ENCODE results near the gene CRELD1. TPM values are rescaled to one million over a fixed set of nuclear protein-coding genes. Genes with fewer than 3 reads are reported as not detected.
A peak's percentile ranks its signal among the peaks of the same experiment; 100 is the strongest.

The CRELD1 gene
- polyA plus RNA-seq, 1 experiment: 29.5 TPM

GRCh38 chr3:9915254-9916141 is 18.1 kb upstream of the CRELD1 start:
- Histone ChIP-seq H3K27me3 (ENCODE audit: control insufficient read depth, insufficient read depth, low read length) (no peaks in the 10 kb centered on the region), H3K9me3 (ENCODE audit: control insufficient read depth, insufficient read depth, low read length) (no peaks in the 10 kb centered on the region; the same call in 1 of the 2 replicates), H3K27ac (ENCODE audit: low read depth, low read length) (peak overlapping the region; percentile 57), H3K4me3 (ENCODE audit: low read depth, low read length) (peak overlapping the region; percentile 60)
- no peak for DNase-seq (ENCODE audit: low read depth, low spot score)
- CTCF ChIA-PET: interaction anchor here (0.6 to 2.6 kb wide), 5 partner anchors 16 to 68 kb away, joined by 3 to 17 read pairs (median 3); no protein-coding TSS in a partner anchor
- peak; percentile 46 for TF ChIP-seq CTCF (IDR thresholded peaks at IDR 0.05; ENCODE audit: low read depth, low read length)
- POLR2A ChIA-PET: interaction anchor here (0.6 to 1.6 kb wide), 5 partner anchors 17 to 554 kb away, joined by 3 to 5 read pairs (median 3); partner anchors contain the start of gene ARPC4

- POLR2A ChIA-PET: interaction anchor here (1.0 to 1.6 kb wide), 3 partner anchors 16 to 123 kb away, joined by 3 to 5 read pairs (median 3); partner anchors contain the start of gene ARPC4
- TF ChIP-seq CTCF (IDR thresholded peaks at IDR 0.05; ENCODE audit: low read depth, low read length): no peak
- DNase-seq (ENCODE audit: low read depth, low spot score): no peak
- Histone ChIP-seq H3K27ac (ENCODE audit: low read depth, low read length) (peak overlapping the region; percentile 81), H3K27me3 (ENCODE audit: control insufficient read depth, insufficient read depth, low read length) (no peaks in the 10 kb centered on the region), H3K4me3 (ENCODE audit: low read depth, low read length) (peak overlapping the region; percentile 66), H3K9me3 (ENCODE audit: control insufficient read depth, insufficient read depth, low read length) (no peaks in the 10 kb centered on the region; the same call in 1 of the 2 replicates)
- CTCF ChIA-PET: interaction anchor here (1.0 to 2.6 kb wide), 3 partner anchors 15 to 69 kb away, joined by 3 to 17 read pairs (median 5); no protein-coding TSS in a partner anchor
Observed at GRCh38 chr3:9916346-9916733, 17.3 kb upstream of the CRELD1 start.

GRCh38 chr3:9916734-9917680 is 16.6 kb upstream of the CRELD1 start, which contains the start of gene IL17RC:
IL17RC (plus strand) TSS chr3:9917098; CDS start chr3:9917316, 218 bp downstream.
- TF ChIP-seq CTCF (IDR thresholded peaks at IDR 0.05; ENCODE audit: low read depth, low read length): no peak

GRCh38 chr3:9917820-9918219 is 15.8 kb upstream of the CRELD1 start:
- Histone ChIP-seq H3K27me3 (ENCODE audit: control insufficient read depth, insufficient read depth, low read length) (no peaks in the 10 kb centered on the region), H3K27ac (ENCODE audit: low read depth, low read length) (no peak overlapping the region), H3K4me3 (ENCODE audit: low read depth, low read length) (peak overlapping the region; percentile 66), H3K9me3 (ENCODE audit: control insufficient read depth, insufficient read depth, low read length) (no peaks in the 10 kb centered on the region; the same call in 1 of the 2 replicates)
- no peak for DNase-seq (ENCODE audit: low read depth, low spot score)
- TF ChIP-seq CTCF (IDR thresholded peaks at IDR 0.05; ENCODE audit: low read depth, low read length): no peak
- ChIA-PET POLR2A (no interaction called here), CTCF (no interaction called here)

More at GRCh38 chr3:9916734-9917680, 16.6 kb upstream of the CRELD1 start, which contains the start of gene IL17RC:
- ChIA-PET CTCF (interaction anchor here (1.0 to 2.6 kb wide), 2 partner anchors 14 to 30 kb away, joined by 5 to 17 read pairs; no protein-coding TSS in a partner anchor), POLR2A (interaction anchor here (1.5 to 1.6 kb wide), 2 partner anchors 52 to 124 kb away, joined by 3 read pairs; partner anchors contain the start of gene ARPC4)
- Histone ChIP-seq H3K9me3 (ENCODE audit: control insufficient read depth, insufficient read depth, low read length) (no peaks in the 10 kb centered on the region; the same call in 1 of the 2 replicates), H3K27me3 (ENCODE audit: control insufficient read depth, insufficient read depth, low read length) (no peaks in the 10 kb centered on the region), H3K27ac (ENCODE audit: low read depth, low read length) (peak within 1 kb of the TSS; percentile 81), H3K4me3 (ENCODE audit: low read depth, low read length) (peak within 1 kb of the TSS; percentile 66)
- peak; percentile 39 for DNase-seq (ENCODE audit: low read depth, low spot score)

All from AG04450 (cell line).